HG03342 (cell line): ENCODE data around the gene DIDO1.
A peak's percentile ranks its signal among the peaks of the same experiment; 100 is the strongest.
"Not testable (repeated sequence)": the region's sequence is repeated elsewhere in the genome, so short reads cannot be mapped to it uniquely, and the experiment has no call there.

Source experiments
- ATAC-seq: cut with Tn5 transposase; IDR thresholded peaks from one replicate; pipeline ENCODE4 v1.9.1; 2021; ENCODE audit warnings: mild to moderate bottlenecking, moderate library complexity; ENCODE audit not compliant: unreplicated experiment

Gene DIDO1

DNA sequence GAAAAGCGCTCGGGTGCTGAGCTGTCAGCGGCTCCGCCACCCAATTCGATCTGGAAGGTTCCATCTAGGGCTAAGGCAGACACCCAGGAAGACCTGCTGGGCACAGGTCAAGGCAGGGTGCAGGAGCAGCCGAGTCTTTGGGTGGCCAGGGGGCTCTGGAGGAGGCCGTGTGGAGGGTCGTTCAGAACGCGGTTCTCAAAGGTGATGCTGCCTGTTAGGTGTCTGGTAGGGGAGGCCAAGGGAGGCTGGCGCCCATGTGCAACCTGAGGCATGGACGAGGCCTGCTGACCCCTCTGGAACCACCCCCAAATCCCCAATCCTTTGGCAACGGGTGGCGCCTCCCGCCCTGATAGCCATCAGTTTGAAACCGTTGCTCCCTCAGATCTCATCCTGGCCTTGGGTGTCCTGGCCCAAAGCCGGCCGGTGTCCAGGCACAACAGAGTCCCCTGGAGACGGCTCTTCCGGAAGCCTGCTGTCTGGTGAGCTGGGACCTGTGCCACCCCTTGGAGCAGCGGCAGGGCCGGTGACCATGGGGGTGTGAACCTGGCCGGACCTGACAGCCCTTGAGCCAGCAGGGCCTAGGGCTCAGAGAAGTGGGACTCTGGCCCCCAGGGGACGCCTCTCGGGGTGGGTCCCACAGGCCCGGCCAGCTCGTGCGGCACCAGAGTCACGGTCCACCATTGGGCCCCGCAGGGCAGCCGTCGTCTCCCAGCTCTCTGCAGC lies 36.7 kb upstream of the DIDO1 start:
- ATAC-seq: no peak

DNA sequence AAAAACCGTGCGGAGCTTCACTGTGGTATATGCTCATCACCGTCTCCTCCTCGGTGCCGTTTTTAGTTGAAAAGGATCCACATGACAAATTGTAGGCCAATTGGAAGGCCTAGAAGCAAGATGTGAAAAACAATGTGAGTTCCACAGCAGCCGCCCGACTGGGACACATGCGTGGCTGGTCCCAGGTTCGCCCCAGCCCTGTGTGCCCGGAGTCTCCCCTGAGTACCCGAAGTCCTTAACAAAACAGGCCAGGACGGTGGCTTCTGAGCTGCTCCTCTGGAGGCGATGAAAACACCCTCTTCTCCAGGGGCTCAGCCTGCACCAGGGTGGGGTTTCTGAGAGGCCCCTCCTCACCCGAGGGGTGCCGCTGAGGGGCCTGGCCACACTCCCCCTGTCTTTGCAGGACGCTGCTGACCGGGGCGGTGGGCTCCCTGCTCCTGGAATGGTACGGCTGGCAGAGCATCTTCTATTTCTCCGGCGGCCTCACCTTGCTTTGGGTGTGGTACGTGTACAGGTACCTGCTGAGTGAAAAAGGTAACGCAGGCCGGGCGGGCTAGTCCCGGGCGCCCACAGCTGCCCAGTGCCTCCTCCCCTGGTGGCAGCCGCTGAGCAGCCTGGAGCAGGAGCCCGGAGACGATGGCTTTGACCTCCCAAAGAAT lies 36.0 kb upstream of the DIDO1 start:
- ATAC-seq: no peak

GRCh38 chr20:62961799-62962198 lies 35.5 kb upstream of the DIDO1 start:
- ATAC-seq: no peak

GRCh38 chr20:62961310-62961783 lies 35.0 kb upstream of the DIDO1 start:
- ATAC-seq: no peak

DNA sequence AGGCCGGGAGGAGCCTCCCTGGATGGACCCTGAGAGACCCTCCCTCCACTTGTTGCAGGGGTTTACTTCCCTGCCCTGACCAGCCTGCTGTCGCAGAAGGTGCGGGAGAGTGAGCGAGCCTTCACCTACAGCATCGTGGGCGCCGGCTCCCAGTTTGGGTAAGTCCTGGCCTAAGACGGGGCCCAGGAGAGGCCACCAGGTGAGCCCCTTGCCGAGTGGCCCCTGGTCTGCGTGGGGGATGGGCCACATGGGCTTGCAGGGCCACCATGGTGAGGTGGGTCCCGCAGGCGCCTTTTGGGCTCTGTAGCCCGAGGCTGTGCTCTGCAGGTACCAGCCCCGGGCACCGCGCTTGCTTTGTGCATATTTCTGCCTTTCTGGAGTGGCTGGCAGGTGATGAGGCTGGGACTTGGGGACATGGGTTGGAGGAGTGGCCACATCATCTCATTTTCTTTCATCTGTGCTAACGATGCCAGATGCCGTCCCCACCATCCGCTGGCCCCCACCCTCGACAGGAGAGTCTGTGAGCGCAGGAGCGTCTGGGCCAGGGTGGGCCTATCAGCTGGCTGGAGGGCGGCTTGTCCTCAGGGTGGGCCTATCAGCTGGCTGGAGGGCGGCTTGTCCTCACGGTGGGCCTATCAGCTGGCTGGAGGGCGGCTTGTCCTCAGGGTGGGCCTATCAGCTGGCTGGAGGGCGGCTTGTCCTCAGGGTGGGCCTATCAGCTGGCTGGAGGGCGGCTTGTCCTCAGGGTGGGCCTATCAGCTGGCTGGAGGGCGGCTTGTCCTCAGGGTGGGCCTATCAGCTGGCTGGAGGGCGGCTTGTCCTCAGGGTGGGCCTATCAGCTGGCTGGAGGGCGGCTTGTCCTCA lies 34.4 kb upstream of the DIDO1 start:
- ATAC-seq: not testable (repeated sequence)

DNA sequence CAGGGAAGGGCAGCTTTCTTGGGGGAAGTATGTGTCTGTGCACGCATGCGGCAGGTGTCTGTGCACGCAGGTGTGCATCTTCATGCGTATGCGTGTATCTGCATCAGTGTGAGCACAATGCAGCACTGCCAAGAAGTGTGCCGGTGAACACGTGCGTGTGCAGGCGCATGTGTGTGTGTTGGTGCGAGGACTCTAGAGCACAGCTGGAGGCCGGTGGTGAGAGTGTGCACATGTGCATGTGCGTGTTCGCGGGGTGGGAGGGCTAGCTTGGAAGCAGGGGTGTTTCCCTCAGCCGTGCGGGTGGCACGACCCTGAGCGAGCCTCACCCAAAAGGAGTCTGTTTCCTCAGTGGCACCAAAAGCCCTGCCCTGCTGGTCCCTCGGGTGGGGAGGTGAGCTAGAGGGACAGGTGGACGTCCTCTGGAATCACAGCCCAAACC lies 33.7 kb upstream of the DIDO1 start:
- ATAC-seq: no peak

- no peak for ATAC-seq
Measured at GRCh38 chr20:62959101-62959971, 33.0 kb upstream of the DIDO1 start.

- ATAC-seq: no peak
Measured at GRCh38 chr20:62958388-62959100, 32.2 kb upstream of the DIDO1 start.

DNA sequence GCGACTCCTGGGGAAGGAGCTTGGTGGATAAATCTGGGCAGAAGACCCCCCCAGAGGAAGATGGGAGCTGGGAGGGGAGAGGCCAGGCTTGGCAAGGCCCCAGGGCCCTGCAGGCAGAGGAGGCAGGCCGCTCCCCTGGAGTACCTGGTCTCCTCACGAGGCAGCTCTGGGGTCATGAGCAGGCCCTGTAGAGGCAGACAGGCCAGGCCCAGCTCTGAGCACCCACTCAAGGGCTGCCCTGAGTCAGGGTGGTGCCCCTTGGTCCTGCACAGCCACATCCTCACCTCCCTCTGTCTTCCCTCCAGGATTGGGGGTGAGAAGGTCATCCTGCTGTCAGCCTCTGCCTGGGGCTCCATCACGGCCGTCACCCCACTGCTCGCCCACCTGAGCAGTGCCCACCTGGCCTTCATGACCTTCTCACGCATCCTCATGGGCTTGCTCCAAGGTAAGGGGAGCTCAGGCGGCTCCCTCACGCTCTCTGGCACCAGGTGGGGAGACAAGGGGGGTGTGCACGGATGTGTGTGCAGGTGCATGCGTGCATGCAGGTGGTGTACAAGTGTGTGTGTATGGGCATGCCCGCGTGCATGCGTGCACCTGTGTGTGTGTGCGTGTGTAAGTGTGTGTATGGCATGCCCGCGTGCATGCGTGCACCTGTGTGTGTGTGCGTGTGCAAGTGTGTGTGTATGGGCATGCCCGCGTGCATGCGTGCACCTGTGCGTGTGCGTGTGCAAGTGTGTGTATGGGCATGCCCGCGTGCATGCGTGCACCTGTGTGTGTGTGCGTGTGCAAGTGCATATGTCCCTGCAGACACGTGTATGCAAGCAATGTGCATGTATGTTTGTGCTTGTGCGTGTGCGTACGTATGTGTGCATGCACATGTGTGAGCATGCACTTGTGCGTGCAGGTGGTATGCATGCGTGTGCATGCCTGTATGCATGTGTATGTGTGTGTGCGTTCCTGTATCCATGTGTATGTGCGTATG lies 31.1 kb upstream of the DIDO1 start:
- ATAC-seq: no peak

- ATAC-seq: no peak
Measured at GRCh38 chr20:62956387-62957135, 30.3 kb upstream of the DIDO1 start.

DNA sequence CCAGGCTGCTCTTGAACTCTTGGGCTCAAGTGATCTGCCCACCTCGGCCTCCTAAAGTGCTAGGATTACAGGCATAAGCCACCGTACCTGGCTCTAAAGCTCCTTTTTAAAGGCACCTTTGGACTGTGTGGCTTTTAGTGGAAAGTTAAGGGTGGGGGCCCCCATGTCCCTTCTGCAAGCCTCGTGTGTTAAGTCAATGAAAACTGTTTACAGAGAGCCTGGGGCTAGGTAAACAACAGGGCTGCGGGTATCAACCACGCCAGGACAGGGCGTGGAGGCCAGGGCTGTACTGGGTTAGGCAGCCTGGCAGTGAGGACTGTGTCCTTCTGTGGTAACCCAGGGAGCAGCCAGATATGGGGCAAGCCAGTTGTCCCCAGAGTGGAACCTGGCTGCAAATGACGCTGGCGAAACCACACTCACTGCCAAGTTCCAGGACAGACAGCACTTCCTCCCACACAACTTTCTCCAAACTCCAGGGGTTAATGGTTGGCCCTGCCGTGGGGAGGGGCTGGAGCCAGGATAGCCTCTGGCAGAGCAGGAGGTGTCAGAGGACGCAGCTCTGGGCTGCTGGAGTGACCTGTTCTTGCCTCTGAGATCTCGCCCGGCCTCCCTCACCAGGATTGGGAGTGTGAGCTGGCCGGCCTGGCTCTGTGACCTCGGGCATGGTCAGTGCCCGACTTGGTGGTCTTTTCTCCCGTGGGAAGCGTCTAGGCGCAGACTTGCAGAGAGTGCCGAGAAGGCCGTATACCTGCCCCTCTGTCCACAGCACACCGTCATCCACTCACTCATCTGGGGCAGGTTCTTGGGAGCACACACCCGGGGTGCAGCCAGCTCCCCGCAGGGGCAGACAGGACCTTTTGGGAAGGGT lies 29.4 kb upstream of the DIDO1 start:
- ATAC-seq: no peak

DNA sequence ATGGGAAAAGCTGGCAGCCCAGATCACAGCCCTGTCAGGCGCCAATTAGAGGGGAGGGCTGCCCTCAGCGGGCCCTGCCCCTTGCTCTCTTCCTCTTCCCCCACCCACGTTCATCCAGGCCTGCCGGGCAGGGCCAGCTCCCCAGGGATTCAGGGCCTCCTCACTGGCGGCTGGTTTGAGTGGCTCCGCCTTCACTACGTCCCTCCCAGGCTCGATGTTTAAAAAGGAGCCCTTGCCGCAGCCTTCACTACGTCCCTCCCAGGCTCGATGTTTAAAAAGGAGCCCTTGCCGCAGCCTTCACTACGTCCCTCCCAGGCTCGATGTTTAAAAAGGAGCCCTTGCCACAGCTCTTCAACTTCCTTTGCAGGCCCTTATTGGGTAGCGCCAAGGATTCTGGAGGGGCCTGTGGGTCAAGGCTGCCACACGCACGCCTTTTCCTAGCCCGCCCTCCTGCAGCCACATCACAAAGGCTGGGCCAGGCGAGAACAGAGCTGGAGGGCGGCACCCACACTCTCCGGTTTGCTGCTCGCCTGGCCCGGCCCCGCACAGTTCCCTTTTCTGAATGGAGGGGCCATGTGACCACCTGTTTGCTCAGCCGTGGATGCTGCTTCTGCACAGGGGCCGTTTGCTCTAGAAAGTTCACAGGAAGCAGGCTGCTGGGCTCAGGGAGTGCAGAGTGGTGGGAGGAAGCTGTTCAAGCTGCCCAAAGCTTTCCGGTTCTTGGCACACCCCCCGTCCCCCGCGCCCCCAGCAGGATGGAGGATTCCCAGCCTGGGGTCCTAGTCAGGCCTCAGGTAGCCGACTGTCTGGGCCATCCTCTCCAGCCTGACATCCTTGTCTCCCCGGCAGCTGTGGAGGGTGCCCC lies 27.8 kb upstream of the DIDO1 start:
- peak; percentile 71 for ATAC-seq

- no peak for ATAC-seq
Measured at GRCh38 chr20:62952968-62953838, 26.9 kb upstream of the DIDO1 start.

GRCh38 chr20:62952373-62952967 lies 26.2 kb upstream of the DIDO1 start, which contains the start of gene SLC17A9:
Gene SLC17A9 (plus strand): TSS chr20:62952709. CDS start chr20:62952831, 122 bp downstream.
- ATAC-seq: no peak
